ENCODE data around the gene SYCP2.

The SYCP2 gene

GRCh38 chr20:59827138-59828056, 106.0 kb downstream of the SYCP2 start:
- H3K27ac ChIP-seq, result peak overlapping the region; percentile 84
- DNase-seq (ENCODE audit: low read depth, low spot score), result no peak

DNA sequence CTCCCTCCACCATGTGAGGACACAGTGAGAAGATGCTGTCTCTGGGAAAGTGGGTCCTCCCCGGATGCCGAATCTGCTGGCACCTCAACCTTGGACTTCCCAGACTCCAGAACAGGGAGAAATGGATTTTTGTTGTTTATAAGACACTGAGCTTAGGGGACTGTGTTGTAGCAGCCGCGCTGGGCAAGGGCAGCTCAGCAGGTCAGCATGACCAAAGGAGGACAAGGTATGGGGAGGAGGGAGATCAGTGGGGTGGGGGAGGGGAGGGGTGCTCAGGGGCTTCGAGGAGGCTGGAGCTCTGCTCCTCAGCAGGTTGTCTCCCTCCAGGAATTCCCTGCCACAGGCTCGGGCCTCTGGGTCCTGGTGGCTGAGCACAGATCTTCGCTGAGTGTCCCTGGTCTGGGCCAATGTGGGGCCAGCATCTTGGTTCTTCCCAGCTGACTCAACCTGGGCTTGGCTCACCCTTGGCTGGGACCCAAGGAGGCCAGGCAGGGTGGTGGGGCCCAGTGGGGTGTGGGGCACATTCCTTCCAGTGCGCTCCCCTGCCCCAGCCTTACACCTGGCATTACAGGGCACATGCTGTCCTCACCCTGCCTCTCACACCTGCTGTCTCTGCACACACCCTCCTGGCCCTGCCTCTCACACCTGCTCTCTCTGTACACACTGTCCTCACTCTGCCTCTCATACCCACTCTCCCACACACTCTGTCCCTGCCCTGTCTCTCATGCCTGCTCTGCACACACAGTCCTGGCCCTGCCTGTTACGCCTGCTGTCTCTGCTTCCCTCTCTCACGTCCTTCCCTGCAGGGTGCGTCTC, 107.3 kb downstream of the SYCP2 start:
- H3K27ac ChIP-seq, result peak overlapping the region; percentile 84
- DNase-seq (ENCODE audit: low read depth, low spot score), result peak; percentile 61

DNA sequence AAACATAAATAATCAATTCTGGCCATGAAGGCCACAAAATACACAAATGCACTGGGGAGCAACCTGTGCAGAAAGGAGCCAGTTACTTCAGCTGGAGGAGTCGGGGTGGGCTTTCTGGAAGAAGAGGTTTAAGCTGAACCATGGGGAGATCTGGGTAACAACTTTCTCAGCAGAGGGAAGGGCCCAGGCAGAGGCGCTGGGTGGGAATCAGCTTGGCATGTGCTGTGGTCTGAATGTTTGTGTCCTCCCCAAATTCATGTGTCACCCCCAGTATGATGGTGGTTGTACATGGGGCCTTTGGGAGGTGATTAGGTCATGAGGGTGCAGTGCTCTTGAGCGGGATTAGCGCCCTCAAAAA, 107.9 kb downstream of the SYCP2 start:
- DNase-seq (ENCODE audit: low read depth, low spot score), result no peak
- peak overlapping the region; percentile 84 for H3K27ac ChIP-seq

GRCh38 chr20:59824711-59825562, 108.5 kb downstream of the SYCP2 start:
- DNase-seq (ENCODE audit: low read depth, low spot score), result no peak
- H3K27ac ChIP-seq, result peak overlapping the region; percentile 84

DNA sequence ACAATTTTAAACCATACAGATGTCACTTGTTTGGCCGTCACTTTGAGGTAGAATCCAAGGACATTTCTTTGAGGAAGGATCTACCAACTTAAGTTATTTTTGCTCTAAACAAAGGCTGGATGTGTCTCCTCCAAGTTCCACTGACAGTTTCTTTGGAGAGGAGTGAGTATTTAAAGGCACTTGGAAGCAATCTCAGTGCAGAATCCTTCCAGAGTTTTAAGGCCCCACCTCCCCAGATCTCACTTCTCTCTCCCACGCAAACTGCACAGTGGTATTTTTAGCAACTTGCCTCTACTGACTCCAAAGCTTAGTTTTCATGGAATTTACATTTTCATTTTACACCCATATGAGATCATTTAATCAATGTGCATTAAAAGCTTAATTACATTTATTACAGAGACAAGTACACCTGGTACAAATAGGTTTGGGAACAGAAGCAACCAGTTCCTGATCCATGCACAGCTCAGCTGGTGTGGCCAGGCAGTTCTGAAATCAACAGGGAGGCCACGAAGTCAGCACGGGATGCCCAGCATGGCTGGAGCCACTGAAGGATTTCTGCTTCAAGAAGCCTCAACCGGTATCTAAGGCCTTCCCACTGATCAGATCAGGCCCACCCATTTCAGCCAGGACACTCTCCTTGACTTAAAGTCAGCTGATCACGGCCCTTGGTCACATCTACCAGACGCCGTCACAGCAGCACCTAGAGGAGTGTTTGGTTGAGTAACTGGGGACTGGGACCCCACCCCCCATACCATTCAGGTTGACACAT, 109.8 kb downstream of the SYCP2 start:
- no peak for DNase-seq (ENCODE audit: low read depth, low spot score)

GRCh38 chr20:59823030-59823423, 110.4 kb downstream of the SYCP2 start:
- no peak overlapping the region for H3K27ac ChIP-seq
- no peak for DNase-seq (ENCODE audit: low read depth, low spot score)

More for the DNA sequence above, 109.8 kb downstream of the SYCP2 start:
- no peak overlapping the region for H3K27ac ChIP-seq

DNA sequence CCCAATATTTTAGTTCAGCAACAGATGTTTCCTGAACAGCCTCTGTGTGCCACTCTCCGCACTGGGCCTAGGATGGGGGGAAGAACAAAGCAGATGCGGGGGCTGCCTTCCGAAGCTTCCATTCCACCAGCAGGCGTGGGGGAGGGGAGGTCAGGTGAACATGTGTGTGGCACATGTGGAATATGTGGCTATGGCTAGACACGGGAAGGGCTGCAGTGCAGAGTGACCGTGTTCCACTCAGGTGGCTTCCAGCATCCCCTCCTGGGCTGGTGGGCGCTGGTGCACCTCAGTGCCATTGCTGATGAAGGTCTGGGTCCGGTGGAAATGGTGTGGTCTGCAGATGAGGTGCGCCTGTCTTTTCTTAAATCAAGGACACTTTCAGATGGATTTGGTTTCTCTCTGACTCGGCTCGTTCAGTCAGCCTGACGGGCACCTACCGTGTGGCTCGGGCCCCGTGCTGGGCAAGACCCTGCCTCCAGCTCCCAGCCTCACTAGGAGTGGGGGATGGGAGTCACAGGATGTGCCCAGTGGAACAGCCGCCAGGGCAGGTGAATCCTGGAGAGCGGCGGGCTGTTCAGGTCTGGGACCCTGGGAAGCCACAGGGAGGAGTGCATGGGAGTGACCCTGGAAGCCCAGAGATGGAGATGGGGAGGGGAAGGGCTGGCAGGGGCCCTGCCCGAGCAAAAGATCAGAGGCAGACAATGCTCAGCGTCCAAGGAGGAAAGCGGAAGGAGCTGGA, 111.0 kb downstream of the SYCP2 start:
- no peak for DNase-seq (ENCODE audit: low read depth, low spot score)
- H3K27ac ChIP-seq, result no peak overlapping the region

GRCh38 chr20:59821788-59822187, 111.6 kb downstream of the SYCP2 start:
- H3K27ac ChIP-seq, result no peak overlapping the region
- no peak for DNase-seq (ENCODE audit: low read depth, low spot score)

GRCh38 chr20:59821201-59821600, 112.2 kb downstream of the SYCP2 start:
- no peak overlapping the region for H3K27ac ChIP-seq
- DNase-seq (ENCODE audit: low read depth, low spot score), result no peak

DNA sequence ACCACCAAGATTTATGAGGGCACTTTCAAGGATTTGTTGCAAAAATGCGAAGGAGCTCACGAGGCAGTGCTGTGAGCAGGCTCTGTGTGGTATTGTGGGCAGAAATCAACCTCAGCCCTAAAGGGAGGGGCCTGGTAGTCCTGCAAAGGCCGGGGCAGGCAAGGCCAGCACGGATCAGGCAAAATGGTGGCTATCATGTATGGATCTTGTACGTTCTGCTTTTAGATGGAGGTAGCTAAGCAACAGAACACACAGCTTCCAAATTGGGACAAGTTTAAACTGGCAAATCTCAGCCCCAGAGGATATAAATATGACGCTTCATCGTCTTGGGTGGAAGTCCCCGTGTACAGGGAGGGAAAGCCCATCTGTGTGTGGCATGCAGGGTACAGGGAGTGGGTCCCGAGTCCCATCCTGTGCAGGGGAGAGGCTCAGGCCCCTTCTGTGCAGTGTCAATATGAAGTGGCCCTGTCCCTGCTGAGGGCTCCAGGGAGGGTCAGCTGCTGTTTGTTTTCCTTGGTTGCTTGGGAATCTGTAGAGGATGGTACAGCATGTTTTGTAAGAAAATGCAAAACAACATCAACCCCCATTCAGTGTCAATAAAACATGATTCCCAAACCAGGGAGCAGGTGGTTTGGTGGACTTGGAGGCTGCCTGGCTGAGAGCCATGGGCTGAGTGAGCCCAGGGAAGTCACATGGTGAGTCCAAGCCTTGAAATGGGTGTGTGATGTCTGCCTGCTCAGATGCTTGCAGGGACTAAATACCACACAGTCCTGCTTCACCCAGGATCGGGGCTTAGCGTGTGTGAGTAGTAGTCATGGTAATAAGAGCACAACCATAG, 113.0 kb downstream of the SYCP2 start:
- no peak overlapping the region for H3K27ac ChIP-seq
- DNase-seq (ENCODE audit: low read depth, low spot score), result peak; percentile 24

GRCh38 chr20:59819496-59820203, 113.8 kb downstream of the SYCP2 start:
- no peak overlapping the region for H3K27ac ChIP-seq
- no peak for DNase-seq (ENCODE audit: low read depth, low spot score)

DNA sequence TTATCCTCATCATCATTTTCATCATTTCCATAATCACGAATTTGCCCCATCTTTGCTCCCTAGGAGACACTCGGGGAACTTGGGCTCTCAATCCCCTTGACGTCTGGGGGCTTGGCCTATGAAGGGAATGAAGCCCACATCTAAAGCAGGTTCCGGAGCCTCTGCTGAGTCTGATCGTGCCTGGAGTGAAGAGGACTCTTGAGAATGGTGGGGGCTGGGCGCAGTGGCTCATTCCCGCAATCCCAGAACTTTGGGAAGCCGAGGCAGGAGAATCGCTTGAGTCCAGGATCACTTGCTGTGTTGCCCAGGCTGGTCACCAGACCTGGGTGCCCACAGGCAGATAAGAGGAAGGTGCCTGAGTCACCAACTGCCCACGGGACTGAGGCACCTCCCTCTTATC, 114.5 kb downstream of the SYCP2 start:
- no peak for DNase-seq (ENCODE audit: low read depth, low spot score)
- H3K27ac ChIP-seq, result no peak overlapping the region

GRCh38 chr20:59817846-59818615, 115.4 kb downstream of the SYCP2 start:
- DNase-seq (ENCODE audit: low read depth, low spot score), result no peak

DNA sequence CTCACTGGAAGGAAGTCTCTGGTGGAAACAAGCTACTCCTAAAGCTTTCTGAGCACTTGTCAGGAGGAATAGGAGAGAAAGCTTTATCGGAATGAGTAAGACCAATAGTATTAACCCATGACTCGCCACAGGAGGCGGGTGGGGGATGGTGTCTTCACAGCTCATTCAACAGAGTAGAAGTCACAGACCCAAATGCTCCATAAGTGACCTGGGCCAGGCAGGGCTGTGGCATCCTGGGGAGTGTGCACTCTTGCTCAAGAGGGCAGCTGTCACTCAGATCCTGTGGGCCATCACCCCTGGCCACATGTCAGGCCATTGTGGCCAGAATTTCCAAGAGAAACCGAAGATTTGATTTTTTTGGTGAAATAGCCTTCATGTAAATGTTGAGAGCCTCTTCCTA, 116.0 kb downstream of the SYCP2 start:
- DNase-seq (ENCODE audit: low read depth, low spot score), result no peak
- no peak overlapping the region for H3K27ac ChIP-seq

More at GRCh38 chr20:59817846-59818615, 115.4 kb downstream of the SYCP2 start:
- no peak overlapping the region for H3K27ac ChIP-seq

GRCh38 chr20:59816146-59816738, 117.2 kb downstream of the SYCP2 start:
- H3K27ac ChIP-seq, result no peak overlapping the region
- DNase-seq (ENCODE audit: low read depth, low spot score), result no peak

- DNase-seq (ENCODE audit: low read depth, low spot score), result no peak
- H3K27ac ChIP-seq, result no peak overlapping the region
Observed at GRCh38 chr20:59814840-59815340, 118.5 kb downstream of the SYCP2 start.

Data from epithelial cell of prostate (primary cell).